ENCODE measurements around the gene KLHL29.
A peak's percentile ranks its signal among the peaks of the same experiment; 100 is the strongest.
"Not testable (repeated sequence)": the region's sequence is repeated elsewhere in the genome, so short reads cannot be mapped to it uniquely, and the experiment has no call there.

KLHL29 gene

GRCh38 chr2:23384551-23385343 lies at the start of gene KLHL29:
KLHL29 (plus strand) TSS chr2:23385179; CDS start chr2:23562197, 177,018 bp downstream.
- DNase-seq (ENCODE audit: low read depth in 2 of 2), result peak; percentile 46 to 50

DNA sequence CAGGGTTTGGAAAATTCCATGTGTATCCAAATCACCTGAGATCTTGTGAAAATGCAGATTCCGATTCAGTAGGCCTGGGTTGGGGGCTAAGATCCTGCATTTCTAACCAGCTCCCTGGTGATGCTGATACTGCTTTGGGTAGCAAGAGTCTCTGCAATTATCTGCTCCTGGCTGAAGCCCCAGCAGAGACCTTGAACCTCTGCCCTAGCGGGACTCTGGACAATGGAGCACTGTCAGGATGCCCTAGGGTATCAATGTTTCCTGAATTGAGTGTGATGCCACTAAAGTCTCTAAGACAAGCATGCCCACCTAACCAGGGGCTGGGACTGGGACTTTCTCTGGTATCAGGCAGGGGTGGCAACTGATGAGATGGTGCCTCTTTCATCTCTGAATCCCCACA lies 49.4 kb upstream of the KLHL29 start:
- no peak for DNase-seq (ENCODE audit: low read depth in 2 of 2)

DNA sequence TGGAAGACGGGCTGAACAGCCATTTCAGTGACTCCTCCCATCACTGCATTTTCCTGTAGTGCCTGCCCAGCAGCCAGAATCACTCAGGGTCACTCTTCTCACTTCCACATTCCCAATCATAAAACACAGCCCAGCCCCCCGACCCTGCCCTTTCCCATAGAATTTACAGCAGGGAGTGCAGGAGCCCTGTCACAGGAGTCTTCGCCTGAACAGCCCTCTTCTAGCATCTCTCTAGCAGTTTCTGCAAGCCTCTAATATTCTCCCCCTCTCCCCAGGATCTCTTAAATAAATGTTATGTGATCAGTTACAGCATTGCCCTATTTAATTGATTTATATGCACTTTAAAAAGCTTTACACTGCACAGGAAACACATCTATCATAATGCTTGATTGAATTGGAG lies 42.9 kb upstream of the KLHL29 start:
- DNase-seq (ENCODE audit: low read depth in 2 of 2), result no peak

DNA sequence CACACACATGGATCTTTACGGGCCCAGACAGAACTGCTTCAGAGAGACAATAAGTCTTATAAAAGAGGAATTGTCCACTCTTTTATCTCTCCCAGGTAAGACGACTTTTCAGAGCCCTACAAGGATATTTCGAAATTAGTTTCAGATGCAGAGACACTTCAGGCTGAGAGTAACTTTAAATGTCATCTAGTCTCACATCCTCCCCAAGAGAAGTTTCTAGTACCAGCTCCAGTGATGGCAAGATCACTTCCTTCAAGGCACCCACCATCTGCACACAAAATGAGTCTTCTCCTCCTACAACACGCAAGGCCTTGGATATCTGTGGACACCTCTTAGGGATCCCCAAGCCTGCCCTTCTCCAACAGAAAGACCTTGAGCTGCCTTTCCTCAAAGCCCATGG lies 39.0 kb upstream of the KLHL29 start:
- no peak for DNase-seq (ENCODE audit: low read depth in 2 of 2)

- DNase-seq (ENCODE audit: low read depth in 2 of 2), result no peak
Observed at GRCh38 chr2:23346781-23347180, 38.2 kb upstream of the KLHL29 start.

DNA sequence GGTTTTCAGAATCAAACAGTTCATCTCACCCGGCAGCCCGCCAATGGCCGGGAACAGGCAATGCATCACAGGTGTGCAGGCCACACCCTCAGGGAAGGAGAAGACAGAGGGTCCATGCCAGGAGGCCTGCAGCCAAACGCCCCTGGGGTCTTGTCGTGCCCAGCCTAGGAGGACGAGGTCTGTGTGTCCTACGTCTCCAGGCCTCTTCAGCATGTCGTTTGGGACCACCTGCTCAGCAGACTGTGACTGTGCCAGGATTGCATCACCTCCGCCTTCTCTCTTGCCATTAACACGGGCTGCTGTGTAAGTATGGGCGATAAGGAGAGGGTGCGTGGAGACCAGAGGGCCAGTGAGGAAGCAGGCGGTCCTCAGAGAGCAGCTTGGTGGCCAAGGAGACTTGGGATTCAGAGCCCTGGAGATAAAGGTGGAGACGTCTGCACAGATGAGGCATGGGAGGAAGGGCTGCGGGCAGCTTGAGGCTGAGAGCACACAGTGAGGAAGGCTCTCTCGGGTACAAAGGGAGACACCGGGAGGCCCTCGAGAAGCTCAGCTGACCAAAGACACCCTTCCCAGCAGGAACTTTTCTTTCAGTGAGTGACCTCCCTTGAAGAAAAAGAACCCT lies 37.4 kb upstream of the KLHL29 start:
- DNase-seq (ENCODE audit: low read depth in 2 of 2), result no peak

DNA sequence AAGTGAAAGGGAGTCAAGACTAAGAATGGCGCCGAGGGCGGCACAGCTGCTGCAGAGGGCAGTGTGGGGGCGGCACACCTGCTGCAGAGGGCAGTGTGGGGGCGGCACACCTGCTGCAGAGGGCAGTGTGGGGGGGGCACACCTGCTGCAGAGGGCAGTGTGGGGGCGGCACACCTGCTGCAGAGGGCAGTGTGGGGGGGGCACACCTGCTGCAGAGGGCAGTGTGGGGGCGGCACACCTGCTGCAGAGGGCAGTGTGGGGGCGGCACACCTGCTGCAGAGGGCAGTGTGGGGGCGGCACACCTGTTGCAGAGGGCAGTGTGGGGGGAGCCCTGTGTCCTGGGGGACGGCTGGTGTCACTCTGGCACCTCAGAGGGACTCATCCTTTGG lies 36.9 kb upstream of the KLHL29 start:
- DNase-seq (ENCODE audit: low read depth in 2 of 2), result not testable (repeated sequence)

GRCh38 chr2:23349508-23349907 lies 35.5 kb upstream of the KLHL29 start:
- DNase-seq (ENCODE audit: low read depth in 2 of 2), result no peak

DNA sequence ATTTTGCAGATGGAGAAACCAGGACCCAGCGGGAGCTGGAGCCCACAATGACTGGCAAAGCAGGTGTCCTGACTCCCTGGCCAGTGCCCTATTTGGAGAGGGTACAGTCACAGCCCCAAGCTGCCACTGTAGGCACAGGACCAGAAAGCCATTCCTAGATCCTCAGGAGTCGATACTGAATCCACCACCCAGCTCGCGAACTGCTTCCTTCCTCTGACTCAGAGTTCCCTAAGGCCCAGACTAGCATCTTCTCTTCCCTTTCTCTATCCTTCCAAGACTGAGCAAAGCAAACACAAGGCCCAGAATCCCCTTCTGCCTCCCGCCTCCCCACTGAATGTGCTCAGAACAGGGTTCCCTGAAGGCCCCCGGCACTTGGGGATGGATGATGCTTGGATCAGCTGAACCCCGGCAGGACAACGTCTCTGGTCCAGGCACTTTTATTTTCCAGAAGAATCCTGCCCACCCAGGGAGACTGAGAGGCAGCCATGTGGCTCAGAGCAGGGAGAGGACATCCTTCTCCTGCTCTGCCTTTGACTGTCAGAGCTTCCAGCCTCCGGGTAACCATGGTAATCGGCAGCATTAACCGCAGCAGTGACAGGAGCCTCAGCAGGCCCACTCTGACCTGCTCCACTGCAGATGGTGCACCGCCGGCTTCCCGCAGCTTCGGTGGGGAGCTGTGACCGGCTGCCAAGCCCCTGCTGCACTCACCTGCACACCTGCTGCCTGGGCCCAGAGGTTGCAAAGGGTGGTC lies 34.8 kb upstream of the KLHL29 start:
- no peak for DNase-seq (ENCODE audit: low read depth in 2 of 2)

- DNase-seq (ENCODE audit: low read depth in 2 of 2), result no peak
Observed at GRCh38 chr2:23350792-23351355, 34.1 kb upstream of the KLHL29 start.

DNA sequence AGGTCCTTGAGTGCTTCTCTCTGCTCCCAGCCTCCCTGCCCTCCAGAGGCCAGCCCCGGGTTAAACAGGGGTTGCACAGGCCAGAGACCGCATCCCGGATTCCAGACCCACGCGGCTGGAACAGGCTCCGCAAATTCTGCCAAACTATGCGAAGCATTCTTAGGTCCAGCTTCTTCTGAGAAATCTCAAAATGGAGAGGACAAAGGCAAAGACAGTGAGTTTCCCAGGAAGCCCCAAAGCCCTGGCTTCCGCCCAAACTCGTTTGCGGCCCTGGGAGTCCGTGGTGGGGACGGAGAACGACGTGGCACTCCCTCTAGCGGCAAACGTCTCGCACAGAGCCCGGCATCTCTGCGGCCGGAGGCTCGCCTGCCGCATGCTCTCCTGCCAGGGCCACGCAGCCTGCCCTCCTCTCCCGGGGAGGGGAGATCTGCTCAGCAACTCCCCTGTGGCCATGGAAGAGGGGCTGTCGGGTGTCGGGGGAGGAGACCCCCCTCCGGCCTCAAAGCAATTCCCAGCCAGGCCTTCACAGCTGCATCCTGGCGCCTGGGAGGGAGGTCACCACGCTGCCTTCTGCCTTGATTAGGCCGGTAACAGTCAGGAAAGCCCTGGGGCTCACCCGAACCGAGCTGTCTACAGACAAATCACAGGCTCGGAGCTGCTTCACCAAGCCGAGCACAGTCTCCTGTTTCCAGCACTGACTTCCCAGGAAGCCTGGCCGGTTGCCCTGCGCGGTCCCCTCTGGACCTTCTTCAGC lies 33.4 kb upstream of the KLHL29 start:
- no peak for DNase-seq (ENCODE audit: low read depth in 2 of 2)

DNA sequence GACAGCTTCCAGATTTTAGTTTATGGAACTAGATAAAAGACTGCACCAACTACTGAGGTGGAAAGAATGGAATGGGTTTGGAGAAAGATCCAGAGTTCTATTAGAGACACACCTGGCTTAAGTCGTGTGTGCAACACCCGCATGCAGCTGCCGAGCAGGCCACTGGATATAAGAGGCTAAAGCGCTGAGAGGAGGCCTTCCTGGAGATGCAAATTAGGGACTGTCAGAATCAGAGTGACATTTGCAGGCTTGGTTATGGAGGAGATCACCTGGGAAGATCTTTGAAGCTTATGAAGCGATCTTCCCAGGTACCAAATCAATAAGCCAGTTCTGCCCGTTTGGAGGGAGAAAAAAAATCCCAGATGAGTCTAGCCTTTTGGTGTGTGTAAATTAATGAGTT lies 30.4 kb upstream of the KLHL29 start:
- no peak for DNase-seq (ENCODE audit: low read depth in 2 of 2)

DNA sequence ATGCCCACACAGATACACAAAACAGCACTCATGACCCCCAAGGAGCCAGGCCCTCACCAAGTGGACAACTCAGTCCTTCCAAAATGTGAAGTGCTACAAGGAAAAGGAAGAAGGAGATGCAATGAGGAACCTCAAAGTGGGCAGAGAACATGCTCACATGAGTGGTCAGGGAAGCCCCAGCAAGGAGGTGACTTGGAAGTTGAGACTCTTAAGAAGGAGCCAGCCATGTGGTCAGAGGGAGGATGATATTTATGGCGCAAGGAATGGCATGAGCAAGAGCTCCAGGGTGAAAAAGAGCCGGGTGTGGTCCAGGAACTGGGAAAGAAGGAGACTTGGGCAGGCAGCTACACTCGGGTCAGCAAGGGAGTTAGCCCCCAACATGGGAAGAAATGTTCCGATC lies 30.0 kb upstream of the KLHL29 start:
- no peak for DNase-seq (ENCODE audit: low read depth in 2 of 2)

DNA sequence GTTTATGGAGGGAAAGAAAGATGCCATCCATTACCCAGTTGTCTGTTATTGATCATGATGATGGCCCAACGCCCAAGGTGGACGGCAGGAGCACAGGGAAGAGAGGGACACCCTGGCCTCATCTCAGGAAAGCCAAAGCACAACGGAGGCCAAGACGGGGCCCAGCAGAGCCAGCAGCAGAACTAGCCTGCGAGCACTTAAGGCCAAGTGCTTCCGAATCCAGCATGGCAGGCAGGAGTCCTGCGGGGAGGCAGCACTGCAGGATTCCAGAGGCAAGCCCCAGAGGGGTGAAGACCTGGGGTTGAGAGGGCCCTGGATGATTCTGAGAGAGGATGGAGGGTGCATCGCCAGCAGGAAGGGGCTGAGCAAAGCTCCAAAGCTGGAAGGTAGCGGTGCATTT lies 28.3 kb upstream of the KLHL29 start:
- no peak for DNase-seq (ENCODE audit: low read depth in 2 of 2)

DNA sequence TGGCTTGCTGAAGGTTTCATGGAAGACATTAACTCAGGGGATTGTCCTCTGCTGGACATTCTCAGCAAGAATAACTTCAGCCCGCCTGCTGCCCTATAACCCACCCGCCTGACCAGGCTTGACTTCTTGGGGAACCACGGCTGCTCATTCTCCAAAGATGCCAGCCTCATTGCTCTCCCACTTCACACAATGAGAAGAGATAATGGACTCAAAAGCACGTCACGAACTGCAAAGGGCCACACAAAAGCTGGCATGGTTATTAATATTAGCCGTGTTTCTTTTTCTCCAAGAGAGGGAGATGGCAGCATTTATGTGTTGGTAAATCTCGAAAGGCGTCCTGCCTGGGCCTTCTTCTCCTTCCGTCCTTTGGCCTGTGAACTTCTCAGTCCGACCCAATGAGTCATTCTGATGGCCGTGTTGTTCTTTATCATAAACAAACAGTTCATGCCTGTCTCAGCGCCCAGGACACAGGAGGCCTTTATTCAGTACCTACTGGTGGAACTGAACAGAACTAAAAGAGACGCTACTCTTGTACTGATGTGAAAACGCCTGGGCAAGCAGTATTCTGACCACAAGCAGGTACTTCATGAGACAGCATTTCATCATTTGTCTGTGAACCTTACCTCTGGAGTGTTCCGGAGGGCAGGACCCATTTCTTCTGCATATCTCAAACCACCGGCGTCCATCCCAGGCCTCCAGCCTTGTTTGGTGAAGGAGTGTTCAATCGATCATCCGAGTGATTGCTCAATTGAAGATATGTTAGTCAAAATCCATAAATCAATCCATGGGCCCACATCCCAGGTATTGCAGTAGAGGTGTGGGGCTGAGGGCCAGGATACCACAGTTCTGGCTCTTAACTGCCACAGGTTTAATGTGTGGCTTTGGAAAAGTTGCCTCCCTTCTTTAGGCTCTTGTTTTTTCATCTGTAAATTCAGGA lies 25.1 kb upstream of the KLHL29 start:
- no peak for DNase-seq (ENCODE audit: low read depth in 2 of 2)

- DNase-seq (ENCODE audit: low read depth in 2 of 2), result no peak
Observed at GRCh38 chr2:23360571-23361125, 24.3 kb upstream of the KLHL29 start.

- no peak for DNase-seq (ENCODE audit: low read depth in 2 of 2)
Observed at GRCh38 chr2:23361152-23361551, 23.8 kb upstream of the KLHL29 start.

DNA sequence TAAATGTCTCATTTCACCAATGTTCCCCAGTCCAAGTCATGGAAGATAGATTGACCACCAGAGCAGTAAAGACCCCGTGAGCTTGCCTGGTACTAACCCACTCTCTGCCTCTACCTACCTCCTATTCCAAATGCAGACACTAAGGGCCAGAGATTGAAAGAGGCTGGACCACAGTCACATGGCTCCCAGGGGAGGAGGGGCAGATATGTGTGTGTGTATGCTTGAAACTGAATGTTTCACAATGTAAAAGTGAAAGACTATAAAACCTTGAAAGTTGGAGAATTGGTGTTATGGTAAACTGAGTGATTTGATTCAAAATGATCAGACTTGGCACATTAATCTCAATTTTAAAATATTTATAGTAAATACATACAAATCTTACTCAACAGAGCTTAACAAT lies 21.7 kb upstream of the KLHL29 start:
- DNase-seq (ENCODE audit: low read depth in 2 of 2), result no peak

GRCh38 chr2:23363831-23364230 lies 21.1 kb upstream of the KLHL29 start:
- DNase-seq (ENCODE audit: low read depth in 2 of 2), result no peak

DNA sequence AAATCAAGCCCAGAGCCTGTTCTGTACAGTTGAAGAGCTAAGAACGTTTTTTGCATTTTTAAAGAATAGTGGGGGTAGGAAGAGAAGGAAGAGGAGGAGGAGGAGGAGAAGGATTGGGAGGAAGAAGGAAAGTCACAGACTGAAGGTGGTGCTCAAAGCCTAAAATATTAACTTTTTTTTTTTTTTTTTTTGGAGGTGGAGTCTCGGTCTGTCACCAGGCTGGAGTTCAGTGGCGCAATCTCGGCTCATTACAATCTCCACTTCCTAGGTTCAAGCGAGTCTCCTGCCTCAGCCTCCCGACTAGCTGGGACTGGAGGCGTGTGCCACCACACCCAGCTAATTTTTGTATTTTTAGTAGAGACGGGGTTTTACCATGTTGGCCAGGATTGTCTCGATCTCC lies 18.3 kb upstream of the KLHL29 start:
- DNase-seq (ENCODE audit: low read depth in 2 of 2), result no peak

Measured in stimulated activated CD8-positive, alpha-beta memory T cell treated with anti-CD3 and anti-CD28 coated beads, Interleukin-15, amount 100 ng/mL, for 4 hours (primary cell).